Upper lobe of right lung (tissue), 1 donor: ENCODE data around the gene PHF13. TPM values are rescaled to one million over a fixed set of nuclear protein-coding genes. Genes with fewer than 3 reads are reported as not detected.

Source experiments
- ATAC-seq: fragments of 200-7000 bp; cut with Tn5 transposase; one replicate; pipeline ENCODE4 v1.9.1; 2020; ENCODE audit warnings: mild to moderate bottlenecking, moderate library complexity
- DNase-seq: peaks from one replicate; pipeline ENCODE4 v3.0.0-alpha.2; 2020
- H3K27ac ChIP-seq: fragments of 200-600 bp; one replicate; pipeline ENCODE4 v1.8.0; 2022
- H3K27me3 ChIP-seq: fragments of 200-600 bp; one replicate; pipeline ENCODE4 v1.8.0; 2022; ENCODE audit warnings: mild to moderate bottlenecking
- H3K36me3 ChIP-seq: fragments of 200-600 bp; one replicate; pipeline ENCODE4 v1.8.0; 2022
- H3K4me1 ChIP-seq: fragments of 200-600 bp; one replicate; pipeline ENCODE4 v1.8.0; 2022
- H3K4me3 ChIP-seq: fragments of 200-600 bp; one replicate; pipeline ENCODE4 v1.8.0; 2022; ENCODE audit warnings: mild to moderate bottlenecking
- H3K9me3 ChIP-seq: fragments of 200-600 bp; one replicate; pipeline ENCODE4 v1.8.0; 2022
- CTCF ChIP-seq: fragments of 200-600 bp; IDR thresholded peaks from one replicate; pipeline ENCODE4 v1.8.0; 2022; ENCODE audit warnings: antibody characterized with exemption
- intact Hi-C: fragments of 100-400 bp; cut with DNase I; formaldehyde crosslinking; loops from one replicate; pipeline ENCODE4 v1.11.0; 2022
- total RNA-seq: library from RNA; stranded (reverse); fragmentation: NEBNext Ultra II Directional; extraction: Animal tissue kit (Norgen Biotek cat#: 25700); gene quantifications from one replicate; pipeline ENCODE4 v1.2.1, GENCODE V29; 2021
- donor health status: DM: no; HTN: yes; CAD: no; lungs with severe emphysema.

Gene PHF13
- total RNA-seq, 1 donor from 2014 or later, result 10.8 TPM

- no peak for DNase-seq
- Histone ChIP-seq H3K9me3 (no peaks in the 10 kb centered on the region), H3K4me3 (no peak overlapping the region), H3K4me1 (no peaks in the 10 kb centered on the region), H3K27me3 (no peaks in the 10 kb centered on the region), H3K36me3 (peaks cover 19% of the 10 kb centered on the region), H3K27ac (no peak overlapping the region)
- intact Hi-C loops, result no loop called here
- TF ChIP-seq CTCF, result no peak
- no peak for ATAC-seq
Measured at GRCh38 chr1:6667139-6667538, 53.6 kb downstream of the PHF13 start.

GRCh38 chr1:6668503-6668902 is 55.0 kb downstream of the PHF13 start:
- Histone ChIP-seq H3K4me3 (no peak overlapping the region), H3K36me3 (peaks cover 19% of the 10 kb centered on the region), H3K27me3 (no peaks in the 10 kb centered on the region), H3K4me1 (no peaks in the 10 kb centered on the region), H3K27ac (no peak overlapping the region), H3K9me3 (no peaks in the 10 kb centered on the region)
- intact Hi-C loops, result no loop called here
- DNase-seq (no peak), ATAC-seq (no peak)
- no peak for TF ChIP-seq CTCF

GRCh38 chr1:6672558-6672957 is 59.0 kb downstream of the PHF13 start:
- intact Hi-C loops, result no loop called here
- no peak for ATAC-seq

More at GRCh38 chr1:6672558-6672957, 59.0 kb downstream of the PHF13 start:
- Histone ChIP-seq H3K27ac (no peak overlapping the region), H3K4me1 (no peaks in the 10 kb centered on the region), H3K4me3 (no peak overlapping the region), H3K9me3 (no peaks in the 10 kb centered on the region), H3K27me3 (no peaks in the 10 kb centered on the region), H3K36me3 (peaks cover 23% of the 10 kb centered on the region)
- no peak for DNase-seq
- no peak for TF ChIP-seq CTCF

Other genes starting within 250 kb of the PHF13 start
- gene ACOT7, start 220.0 kb upstream of the PHF13 start, total RNA-seq, result 22.8 TPM
- gene HES2, start 193.8 kb upstream of the PHF13 start, total RNA-seq, result 5.7 TPM
- 4.3 TPM for gene ESPN, start 189.0 kb upstream of the PHF13 start, total RNA-seq
- 10.0 TPM for gene TNFRSF25, start 147.6 kb upstream of the PHF13 start, total RNA-seq
- gene PLEKHG5, start 122.1 kb upstream of the PHF13 start, total RNA-seq, result 12.2 TPM
- gene NOL9, start 59.2 kb upstream of the PHF13 start, total RNA-seq, result 23.6 TPM
- gene TAS1R1, start 58.4 kb upstream of the PHF13 start, total RNA-seq, result not detected
- 31.5 TPM for gene ZBTB48, start 33.7 kb upstream of the PHF13 start, total RNA-seq
- gene KLHL21, start 10.9 kb upstream of the PHF13 start, total RNA-seq, result 21.8 TPM
- 15.3 TPM for gene THAP3, start 11.1 kb downstream of the PHF13 start, total RNA-seq
- gene DNAJC11, start 88.1 kb downstream of the PHF13 start, total RNA-seq, result 37.6 TPM
- gene CAMTA1, start 171.7 kb downstream of the PHF13 start, total RNA-seq, result 63.4 TPM